GM18507 (cell line): ENCODE results near the gene EHD2.
"Not testable (repeated sequence)": the region's sequence is repeated elsewhere in the genome, so short reads cannot be mapped to it uniquely, and the experiment has no call there.

Experiments used
- DNase-seq: peaks from one replicate; pipeline ENCODE4 v3.0.0; 2011; ENCODE audit warnings: low read depth; ENCODE audit not compliant: insufficient read length; ENCODE audit errors: extremely low spot score
- FAIRE-seq: peaks from 2 replicates; lab custom pipeline; 2011; peaks lifted over from hg19 to GRCh38; lab: Jason Lieb, UNC

The EHD2 gene

DNA sequence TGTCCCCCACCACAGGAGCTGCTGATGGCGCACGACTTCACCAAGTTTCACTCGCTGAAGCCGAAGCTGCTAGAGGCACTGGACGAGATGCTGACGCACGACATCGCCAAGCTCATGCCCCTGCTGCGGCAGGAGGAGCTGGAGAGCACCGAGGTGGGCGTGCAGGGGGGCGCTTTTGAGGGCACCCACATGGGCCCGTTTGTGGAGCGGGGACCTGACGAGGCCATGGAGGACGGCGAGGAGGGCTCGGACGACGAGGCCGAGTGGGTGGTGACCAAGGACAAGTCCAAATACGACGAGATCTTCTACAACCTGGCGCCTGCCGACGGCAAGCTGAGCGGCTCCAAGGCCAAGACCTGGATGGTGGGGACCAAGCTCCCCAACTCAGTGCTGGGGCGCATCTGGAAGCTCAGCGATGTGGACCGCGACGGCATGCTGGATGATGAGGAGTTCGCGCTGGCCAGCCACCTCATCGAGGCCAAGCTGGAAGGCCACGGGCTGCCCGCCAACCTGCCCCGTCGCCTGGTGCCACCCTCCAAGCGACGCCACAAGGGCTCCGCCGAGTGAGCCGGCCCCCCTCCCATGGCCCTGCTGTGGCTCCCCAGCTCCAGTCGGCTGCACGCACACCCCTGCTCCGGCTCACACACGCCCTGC is 27.8 kb downstream of the EHD2 start:
- FAIRE-seq (no peak), DNase-seq (no peak)

DNA sequence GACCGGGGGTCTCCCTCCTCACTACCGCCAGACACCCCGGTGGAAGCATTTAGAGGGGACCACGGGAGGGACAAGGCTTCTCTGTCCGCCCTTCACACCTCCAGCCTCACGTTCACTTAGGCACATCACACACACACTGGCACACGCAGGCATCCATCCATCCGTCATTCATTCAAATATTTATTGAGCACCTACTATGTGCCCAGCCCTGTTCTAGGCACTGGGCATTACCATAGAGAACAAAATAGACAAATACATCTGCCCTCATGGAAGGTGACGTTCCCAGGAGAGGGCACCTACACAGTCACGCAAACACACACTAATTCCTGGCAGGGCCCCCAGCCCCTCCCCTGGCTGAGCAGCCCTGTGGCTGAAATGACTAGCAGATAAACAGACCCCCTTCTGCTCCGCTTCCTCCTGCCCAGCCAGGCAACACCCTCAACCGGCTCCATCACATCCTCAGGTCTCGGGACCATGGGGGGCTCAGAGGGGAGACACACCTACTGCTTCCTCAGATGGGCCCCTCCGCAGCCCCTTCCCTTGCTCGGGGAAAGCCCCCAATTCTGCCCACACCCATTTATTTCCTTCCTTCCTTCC is 28.4 kb downstream of the EHD2 start:
- no peak for DNase-seq
- no peak for FAIRE-seq

DNA sequence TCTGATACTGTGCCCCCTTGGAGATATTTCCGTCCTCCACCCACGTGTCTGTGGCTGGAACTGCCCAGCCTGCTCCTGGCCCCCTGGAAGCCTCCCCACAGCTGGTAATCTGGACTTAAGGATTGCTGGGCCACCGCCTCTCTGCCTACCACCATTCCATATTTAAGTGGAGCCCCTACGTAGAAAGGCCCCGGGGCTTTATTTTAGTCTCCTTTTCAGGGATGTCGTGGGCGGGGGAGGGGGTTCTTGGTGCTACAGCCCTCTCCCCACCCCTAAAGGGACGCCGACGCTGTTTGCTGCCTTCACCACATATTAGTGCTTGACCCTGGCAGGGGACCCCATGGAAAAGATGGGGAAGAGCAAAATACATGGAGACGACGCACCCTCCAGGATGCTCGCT is 29.4 kb downstream of the EHD2 start:
- no peak for FAIRE-seq
- DNase-seq: no peak

DNA sequence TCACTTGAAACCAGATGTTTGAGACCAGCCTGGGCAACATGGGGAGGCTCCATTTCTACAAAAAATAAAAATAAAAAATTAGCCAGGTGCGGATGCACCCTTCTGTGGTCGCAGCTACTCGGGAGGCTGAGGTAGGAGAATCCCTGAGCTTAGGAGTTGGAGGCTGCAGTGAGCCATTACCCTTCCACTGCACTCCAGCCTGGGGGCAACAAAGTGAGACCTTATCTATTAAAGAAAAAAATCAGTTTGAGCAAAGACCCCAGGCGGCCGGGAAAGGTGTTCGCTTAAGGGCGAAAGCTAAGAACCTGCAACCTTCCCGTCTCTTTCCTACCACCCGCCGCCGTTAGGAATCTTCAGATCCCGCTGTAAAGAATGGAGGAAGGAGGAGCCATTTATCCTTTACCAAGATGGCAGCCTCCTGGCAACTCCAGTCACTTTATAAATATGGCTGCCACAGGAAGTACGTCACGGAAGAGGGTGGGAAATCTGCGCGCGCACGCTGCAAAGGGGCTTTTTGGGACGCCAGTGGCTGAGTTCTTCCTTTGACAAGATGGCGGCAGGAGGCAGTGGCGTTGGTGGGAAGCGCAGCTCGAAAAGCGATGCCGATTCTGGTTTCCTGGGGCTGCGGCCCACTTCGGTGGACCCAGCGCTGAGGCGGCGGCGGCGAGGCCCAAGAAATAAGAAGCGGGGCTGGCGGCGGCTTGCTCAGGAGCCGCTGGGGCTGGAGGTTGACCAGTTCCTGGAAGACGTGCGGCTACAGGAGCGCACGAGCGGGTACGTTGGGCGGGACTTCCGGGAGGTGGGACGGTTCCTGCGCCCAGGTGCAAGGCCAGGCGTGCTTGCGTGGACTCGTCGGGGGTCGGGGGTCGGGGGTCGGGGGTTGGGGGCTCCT is 32.0 kb downstream of the EHD2 start, which contains the start of gene NOP53:
Gene NOP53 (plus strand): TSS at position 537 of the 892 bp plus-strand sequence. CDS start 14 bp downstream, at position 551.
- peak; percentile 90 for DNase-seq
- peak; percentile 93 for FAIRE-seq

DNA sequence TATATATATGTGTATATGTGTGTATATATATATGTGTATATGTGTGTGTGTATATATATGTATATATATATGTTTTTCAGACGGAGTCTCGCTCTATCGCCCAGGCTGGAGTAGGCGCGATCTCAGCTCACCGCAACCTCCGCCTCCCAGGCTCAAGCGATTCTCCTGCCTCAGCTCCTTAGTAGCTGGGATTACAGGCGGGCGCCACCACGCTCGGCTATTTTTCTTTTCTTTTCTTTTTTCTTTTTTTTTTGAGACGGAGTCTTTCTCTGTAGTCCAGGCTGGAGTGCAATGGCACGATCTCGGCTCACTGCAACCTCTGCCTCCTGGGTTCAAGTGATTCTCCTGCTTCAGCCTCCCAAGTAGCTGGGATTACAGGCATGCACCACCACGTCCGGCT is 32.9 kb downstream of the EHD2 start:
- FAIRE-seq, DNase-seq: not testable (repeated sequence)

DNA sequence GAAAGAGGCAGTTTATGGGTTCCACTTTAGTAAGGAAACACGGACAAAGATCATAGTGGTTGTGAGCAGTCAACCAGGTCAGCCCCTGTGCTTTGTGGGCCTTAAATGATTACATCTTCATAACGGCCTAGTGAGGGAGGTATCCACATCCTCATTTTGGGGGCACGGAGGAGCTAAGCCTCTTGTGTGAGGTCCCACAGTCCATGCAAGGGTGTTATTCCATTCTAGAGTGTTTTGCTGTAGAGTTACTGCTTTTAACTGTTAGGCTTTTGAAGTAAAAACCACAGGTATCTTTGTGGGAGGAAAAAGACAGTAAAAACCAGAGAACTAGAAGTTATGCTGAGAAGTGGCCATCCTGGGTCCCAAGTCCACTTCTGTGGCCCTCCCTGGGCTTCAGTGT is 36.1 kb downstream of the EHD2 start:
- no peak for DNase-seq
- no peak for FAIRE-seq

DNA sequence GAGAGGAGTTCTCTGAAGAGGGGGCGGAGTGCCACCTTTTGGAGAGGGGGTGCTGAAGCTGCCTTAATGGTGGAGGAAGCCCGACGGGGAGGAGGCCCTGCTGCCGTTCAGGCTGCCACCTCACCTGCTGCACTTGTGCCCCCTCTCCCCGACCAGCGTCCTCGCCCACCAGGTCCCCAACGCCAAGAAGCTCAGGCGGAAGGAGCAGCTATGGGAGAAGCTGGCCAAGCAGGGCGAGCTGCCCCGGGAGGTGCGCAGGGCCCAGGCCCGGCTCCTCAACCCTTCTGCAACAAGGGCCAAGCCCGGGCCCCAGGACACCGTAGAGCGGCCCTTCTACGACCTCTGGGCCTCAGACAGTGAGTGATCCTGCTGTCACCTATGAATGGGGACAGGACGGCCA is 37.5 kb downstream of the EHD2 start:
- FAIRE-seq: no peak
- no peak for DNase-seq

DNA sequence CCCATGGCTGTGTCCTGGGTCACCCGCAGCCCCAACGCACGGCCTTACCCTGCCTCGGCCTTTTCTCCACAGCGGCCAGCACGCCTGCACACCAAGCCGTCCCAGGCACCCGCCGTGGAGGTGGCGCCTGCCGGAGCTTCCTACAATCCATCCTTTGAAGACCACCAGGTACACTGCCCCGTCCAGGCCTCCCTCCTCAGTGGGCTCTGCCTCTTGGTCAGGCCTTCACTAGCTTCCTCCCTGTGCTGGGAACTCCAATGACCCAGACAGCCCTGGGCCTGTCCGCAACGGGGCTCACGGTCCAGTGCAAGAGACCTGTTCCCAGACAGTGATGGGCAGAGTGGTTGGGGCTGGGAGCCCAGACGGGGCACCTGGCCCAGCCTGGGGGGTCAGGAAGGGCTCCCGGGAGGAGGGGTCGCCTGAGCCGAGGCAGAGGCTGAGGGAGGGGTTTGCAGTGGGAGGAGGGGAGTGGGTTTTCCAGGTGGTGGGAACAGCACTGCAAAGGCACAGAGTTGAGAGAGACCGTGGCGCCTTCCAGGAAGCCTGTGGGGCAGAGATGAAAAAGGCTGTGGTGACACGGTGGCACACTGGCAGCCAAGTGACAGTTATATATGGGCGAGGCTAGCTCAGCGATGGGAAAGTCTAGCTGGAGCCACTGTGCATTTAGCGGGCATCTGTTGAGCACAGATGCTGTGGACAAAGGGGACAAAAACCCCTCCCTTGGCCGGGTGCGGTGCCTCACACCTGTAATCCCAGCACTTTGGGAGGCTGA is 39.4 kb downstream of the EHD2 start:
- FAIRE-seq (no peak), DNase-seq (no peak)

DNA sequence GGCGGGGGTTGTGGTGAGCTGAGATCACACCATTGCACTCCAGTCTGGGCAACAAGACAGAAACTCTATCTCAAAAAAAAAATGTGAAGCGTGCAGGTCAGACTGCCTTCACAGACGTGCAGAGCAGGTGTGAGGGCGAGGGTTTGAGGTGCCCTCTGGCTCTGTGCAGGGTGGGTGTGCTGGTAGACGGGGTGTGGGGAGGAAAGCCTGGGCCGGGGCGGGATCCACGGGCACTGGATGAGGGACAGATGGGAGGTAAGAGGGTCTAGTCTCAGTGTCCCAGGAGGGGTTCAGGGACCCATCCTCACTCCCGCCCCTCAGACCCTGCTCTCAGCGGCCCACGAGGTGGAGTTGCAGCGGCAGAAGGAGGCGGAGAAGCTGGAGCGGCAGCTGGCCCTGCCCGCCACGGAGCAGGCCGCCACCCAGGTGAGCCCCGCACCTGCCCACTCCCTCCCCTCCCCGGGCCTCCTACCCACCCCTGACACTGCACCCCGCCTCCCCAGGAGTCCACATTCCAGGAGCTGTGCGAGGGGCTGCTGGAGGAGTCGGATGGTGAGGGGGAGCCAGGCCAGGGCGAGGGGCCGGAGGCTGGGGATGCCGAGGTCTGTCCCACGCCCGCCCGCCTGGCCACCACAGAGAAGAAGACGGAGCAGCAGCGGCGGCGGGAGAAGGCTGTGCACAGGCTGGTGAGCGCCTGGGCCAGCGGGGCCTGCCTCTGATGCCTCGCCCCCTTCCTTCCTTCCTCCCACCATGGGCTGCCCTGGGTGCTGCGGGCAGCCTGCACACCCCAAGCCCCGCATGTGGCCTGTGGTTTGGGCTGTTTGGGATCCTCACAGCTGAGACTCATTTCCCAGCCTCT is 41.2 kb downstream of the EHD2 start:
- DNase-seq (no peak), FAIRE-seq (no peak)

DNA sequence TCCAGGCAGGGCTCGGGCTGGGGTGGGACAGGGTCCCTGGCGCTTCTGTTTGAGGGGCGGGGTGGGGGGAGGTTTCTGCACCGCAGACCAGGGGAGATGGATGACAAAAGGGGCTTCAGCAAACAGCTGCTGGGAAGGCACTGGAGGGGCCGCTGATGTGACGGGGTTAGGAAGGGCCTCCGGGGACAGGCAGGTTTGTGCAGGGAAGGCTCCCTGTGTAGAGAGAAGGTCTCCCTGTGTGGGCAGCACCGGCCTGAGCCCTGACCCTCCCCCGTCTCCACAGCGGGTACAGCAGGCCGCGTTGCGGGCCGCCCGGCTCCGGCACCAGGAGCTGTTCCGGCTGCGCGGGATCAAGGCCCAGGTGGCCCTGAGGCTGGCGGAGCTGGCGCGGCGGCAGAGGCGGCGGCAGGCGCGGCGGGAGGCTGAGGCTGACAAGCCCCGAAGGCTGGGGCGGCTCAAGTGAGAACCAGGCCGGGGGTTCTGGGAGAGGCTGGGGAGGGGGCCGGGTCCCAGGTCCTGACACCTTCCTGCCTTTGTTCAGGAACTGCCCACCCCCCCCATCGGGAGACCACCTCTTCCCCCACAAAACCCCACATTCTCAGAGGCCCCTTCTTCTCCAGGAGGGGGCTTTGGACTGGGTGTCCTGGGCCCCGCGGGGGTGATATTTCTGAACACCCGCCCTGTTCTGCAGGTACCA is 42.0 kb downstream of the EHD2 start:
- FAIRE-seq (no peak), DNase-seq (no peak)

DNA sequence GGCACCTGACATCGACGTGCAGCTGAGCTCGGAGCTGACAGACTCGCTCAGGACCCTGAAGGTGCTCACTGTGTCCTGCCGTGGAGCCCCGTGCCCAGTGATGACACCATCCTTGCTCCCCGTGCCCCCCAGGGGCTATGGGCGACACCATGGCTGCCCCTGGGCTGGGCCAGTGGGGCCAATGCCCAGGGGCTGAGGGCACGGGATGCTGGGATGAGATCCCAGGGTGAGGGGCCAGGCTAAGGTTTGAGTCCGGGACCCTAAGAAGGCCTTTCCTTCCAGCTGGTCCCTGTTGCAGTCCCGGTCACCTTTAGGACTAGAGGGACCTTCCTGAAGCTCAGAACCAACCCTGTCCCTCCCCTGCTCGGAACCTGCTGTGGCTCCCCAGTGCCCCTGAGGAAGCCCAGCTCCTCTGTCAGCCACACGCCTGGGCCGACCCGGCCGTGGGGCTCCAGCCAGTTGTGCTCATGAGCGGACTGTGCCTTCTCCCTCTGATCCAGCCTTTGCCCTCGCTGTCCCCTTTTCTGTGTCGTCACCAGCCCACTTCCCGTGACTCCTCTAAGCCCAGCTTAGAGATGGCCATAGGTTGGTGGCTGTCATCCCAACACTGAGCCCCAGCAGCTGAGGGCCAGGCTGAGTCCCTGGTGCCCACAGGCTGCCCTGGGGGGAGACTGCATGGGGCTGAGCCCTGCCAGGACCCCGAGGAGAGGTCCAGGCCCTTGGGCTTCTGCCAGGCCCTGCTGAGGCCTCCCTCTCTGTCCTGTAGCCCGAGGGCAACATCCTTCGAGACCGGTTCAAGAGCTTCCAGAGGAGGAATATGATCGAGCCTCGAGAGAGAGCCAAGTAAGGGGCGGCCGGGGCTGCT is 42.8 kb downstream of the EHD2 start:
- DNase-seq: no peak
- FAIRE-seq: no peak

DNA sequence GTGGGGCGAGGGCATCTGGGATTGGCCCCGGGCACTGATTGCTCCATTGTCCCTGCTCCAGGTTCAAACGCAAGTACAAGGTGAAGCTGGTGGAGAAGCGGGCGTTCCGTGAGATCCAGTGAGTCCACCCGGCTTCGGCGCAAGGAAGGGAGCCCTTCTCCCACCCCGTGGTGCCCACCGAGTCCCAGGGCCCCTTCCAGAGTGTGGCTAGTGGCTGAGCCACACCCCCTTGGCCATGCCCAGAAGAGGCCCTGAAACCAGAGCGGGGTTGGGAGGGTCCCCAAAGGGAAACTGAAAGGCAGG is 43.4 kb downstream of the EHD2 start:
- DNase-seq (no peak), FAIRE-seq (no peak)

DNA sequence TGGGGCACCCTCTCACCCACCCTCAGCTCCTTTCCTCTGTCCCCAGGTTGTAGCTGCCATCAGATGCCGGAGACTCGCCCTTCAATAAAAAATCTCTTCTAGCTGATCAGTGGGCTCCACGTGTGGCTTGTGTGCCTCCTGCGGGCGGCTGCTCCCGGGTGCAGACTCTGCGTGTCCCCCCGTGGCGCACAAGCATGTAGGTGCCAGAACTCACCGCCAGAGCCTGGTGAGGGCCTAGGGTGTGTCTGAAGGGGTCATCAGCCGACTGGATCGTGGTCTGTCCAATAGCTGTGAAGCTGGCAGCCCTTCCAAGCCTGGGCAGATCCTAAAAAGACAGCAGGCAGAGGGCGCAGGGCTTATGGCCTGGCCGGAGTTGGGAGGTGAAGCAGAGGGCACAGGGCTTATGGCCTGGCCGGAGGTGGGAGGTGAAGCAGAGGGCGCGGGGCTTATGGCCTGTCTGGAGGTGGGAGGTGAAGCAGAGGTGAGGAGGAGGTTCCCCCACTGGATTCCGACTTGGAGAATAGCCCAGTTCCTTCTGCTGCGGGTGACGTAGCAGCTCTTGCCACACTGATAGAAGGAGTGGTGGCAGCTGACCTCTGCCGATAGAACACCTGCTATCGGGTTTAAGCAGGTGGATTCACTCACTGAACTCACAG is 43.9 kb downstream of the EHD2 start:
- FAIRE-seq: no peak
- DNase-seq: no peak

DNA sequence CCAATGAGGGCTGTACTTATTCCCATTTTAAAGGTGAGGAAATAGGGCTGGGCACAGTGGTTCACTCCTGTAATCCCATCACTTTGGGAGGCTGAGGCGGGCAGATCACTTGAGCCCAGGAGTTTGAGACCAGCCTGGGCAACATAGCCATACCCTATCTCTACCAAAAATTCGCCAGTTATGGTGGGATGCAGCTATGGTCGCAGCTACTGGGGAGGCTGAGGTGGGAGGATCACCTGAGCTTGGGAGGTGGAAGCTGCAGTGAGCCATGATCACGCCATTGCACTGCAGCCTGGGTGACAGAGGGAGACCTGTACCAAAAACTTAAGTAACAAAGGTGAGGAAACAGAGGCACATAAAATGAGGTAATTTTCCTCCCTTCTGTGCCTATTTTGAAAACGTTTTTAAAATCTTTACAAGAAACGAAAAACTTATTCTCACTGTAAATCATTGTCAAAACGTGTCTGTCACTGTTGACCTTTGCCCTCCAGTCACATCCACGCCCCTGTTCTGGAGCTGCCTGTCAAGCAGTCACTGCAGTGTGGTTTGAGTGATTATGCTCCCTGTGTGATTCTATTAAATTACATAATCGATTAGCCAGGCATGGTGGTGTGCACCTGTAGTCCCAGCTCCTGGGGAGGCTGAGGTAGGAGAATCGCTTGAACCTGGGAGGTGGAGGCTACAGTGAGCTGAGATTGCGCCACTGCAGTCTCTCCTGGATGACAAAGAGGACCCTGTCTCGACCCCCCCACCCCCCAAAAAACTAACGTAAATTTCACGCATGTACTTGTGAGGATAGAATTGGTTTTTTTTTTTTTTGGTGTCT is 44.6 kb downstream of the EHD2 start:
- DNase-seq (no peak), FAIRE-seq (no peak)

DNA sequence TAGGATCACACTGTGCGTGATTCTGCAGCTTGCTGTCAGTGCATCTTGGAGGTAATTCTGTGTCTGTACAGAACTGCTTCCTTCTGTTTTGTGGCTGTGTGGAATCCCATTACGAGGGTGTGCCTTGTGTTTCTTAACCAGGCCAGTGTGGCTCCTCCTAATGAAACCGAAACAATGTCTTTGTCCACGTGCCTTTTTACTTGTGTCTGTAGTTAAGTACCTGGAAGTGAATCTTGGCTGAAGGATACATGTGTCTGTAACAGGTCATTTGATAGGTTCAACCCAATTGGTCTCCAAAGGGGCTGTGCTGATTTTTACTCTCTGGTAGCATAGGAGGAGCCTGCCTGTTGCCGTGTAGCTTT is 45.2 kb downstream of the EHD2 start:
- FAIRE-seq (no peak), DNase-seq (no peak)

DNA sequence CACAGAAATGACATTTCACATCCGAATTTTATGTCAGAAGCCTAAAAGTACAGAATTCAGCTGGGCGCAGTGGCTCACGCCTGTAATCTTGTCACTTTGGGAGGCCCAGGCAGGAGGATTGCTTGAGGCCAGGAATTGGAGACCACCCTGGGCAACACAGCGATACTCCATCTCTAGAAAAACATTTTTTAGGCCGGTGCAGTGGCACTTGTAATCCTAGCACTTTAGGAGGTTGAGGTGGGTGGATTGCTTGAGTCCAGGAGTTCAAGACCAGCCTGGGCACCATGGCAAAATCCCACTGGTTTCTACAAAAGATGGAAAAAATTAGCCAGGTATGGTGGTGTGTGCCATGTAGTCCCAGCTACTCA is 47.4 kb downstream of the EHD2 start:
- FAIRE-seq (no peak), DNase-seq (no peak)

DNA sequence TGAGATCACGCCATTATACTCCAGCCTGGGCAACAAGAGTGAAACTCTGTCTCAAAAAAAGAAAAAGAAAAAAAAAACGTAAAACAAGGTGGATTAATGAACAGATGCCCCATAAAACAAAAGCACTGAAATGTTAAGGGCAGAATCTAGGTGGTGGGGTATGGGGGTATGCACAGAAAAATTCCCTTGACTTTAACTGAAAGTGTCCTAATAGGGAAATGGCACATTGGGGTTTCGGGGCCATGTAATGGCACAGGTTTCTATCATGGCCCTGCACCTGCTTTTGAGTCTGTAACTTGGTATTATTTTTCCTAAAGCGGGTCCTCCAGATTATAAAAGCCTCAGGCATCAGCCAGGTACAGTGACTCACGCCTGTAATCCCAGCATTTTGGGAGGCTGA is 48.3 kb downstream of the EHD2 start:
- no peak for DNase-seq
- FAIRE-seq: no peak
